ENCODE results near the gene CYP3A7. TPM values are rescaled to one million over a fixed set of nuclear protein-coding genes. Genes with fewer than 3 reads are reported as not detected.
"Not testable (repeated sequence)": the region's sequence is repeated elsewhere in the genome, so short reads cannot be mapped to it uniquely, and the experiment has no call there.

CYP3A7 gene
- total and polyA plus RNA-seq, 2 of the 13 experiments (the other 11 are each of a cell fraction or from before 2014, with no cell fraction given): 5.8 to 6.4 TPM

DNA sequence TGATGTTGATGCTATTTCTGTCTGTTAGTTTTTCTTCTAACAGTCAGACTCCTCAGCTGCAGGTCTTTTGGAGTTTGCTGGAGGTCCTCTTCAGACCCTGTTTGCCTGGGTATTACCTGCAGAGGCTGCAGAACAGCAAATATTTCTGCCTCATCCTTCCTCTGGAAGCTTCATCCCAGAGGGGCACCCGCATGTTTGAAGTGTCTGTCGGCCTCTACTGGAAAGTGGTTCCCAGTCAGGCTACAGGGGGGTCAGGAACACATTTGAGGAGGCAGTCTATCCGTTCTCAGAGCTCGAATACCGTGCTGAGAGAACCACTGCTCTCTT is 41.9 kb downstream of the CYP3A7 start (continued):
- TF ChIP-seq, protein P1, sequence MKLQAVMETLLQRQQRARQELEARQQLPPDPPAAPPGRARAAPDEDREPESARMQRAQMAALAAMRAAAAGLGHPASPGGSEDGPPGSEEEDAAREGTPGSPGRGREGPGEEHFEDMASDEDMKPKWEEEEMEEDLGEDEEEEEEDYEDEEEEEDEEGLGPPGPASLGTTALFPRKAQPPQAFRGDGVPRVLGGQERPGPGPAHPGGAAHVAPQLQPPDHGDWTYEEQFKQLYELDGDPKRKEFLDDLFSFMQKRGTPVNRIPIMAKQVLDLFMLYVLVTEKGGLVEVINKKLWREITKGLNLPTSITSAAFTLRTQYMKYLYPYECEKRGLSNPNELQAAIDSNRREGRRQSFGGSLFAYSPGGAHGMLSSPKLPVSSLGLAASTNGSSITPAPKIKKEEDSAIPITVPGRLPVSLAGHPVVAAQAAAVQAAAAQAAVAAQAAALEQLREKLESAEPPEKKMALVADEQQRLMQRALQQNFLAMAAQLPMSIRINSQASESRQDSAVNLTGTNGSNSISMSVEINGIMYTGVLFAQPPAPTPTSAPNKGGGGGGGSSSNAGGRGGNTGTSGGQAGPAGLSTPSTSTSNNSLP (IDR thresholded peaks at IDR 0.05; ENCODE audit: low read depth, low read length): no peak
- TF ChIP-seq ZNF619 (CRISPR knock-in tag; IDR thresholded peaks at IDR 0.05): peak; percentile 68; the same call in 1 of the 2 replicates
- TF ChIP-seq, protein P2, sequence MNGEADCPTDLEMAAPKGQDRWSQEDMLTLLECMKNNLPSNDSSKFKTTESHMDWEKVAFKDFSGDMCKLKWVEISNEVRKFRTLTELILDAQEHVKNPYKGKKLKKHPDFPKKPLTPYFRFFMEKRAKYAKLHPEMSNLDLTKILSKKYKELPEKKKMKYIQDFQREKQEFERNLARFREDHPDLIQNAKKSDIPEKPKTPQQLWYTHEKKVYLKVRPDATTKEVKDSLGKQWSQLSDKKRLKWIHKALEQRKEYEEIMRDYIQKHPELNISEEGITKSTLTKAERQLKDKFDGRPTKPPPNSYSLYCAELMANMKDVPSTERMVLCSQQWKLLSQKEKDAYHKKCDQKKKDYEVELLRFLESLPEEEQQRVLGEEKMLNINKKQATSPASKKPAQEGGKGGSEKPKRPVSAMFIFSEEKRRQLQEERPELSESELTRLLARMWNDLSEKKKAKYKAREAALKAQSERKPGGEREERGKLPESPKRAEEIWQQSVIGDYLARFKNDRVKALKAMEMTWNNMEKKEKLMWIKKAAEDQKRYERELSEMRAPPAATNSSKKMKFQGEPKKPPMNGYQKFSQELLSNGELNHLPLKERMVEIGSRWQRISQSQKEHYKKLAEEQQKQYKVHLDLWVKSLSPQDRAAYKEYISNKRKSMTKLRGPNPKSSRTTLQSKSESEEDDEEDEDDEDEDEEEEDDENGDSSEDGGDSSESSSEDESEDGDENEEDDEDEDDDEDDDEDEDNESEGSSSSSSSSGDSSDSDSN (CRISPR knock-in tag; IDR thresholded peaks at IDR 0.05): no peak

DNA sequence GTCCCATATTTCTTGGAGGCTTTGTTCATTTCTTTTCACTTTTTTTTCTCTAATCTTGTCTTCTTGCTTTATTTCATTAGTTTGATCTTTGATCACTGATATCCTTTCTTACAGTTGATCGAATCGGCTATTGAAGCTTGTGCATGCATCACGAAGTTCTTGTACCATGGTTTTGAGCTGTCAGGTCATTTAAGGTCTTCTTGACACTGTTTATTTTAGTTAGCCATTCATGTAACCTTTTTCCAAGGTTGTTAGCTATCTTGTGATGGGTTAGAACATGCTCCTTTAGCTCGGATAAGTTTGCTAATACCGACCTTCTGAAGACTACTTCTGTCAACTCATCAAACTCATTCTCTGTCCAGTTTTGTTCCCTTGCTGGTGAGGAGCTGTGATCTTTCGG is 42.4 kb downstream of the CYP3A7 start:
- TF ChIP-seq NCOA2 (CRISPR knock-in tag; IDR thresholded peaks at IDR 0.05) (0 out of 2 replicates have a peak, but pooled peaks have one; percentile 28), EP300 (IDR thresholded peaks at IDR 0.05; ENCODE audit: low read depth in 2 of 2, low read length in 2 of 2) (0 out of 4 replicates have a peak, but pooled peaks of 1 of the 2 experiments have one; percentile 9), MEIS1 (CRISPR knock-in tag; IDR thresholded peaks at IDR 0.05; ENCODE audit: borderline replicate concordance) (0 out of 2 replicates have a peak, but pooled peaks have one; percentile 4), ZEB1 (IDR thresholded peaks at IDR 0.05; ENCODE audit: insufficient replicate concordance, low read depth) (peak; percentile 7), RARA (CRISPR knock-in tag; IDR thresholded peaks at IDR 0.05) (peak; percentile 18; the same call in 1 of the 2 replicates), RXRB (CRISPR knock-in tag; IDR thresholded peaks at IDR 0.05; ENCODE audit: borderline replicate concordance) (peak; percentile 84)
- FAIRE-seq; H4K20me1 ChIP-seq (ENCODE audit: insufficient read depth, low read length); H3K4me3 ChIP-seq (replicated peaks in 1 of 3; ENCODE audit: insufficient read depth in 1 of 3, low read depth in 2 of 3, low read length in 3 of 3); H3K36me3 ChIP-seq (replicated peaks in 1 of 2; ENCODE audit: control insufficient read depth in 1 of 2, insufficient read depth in 2 of 2, low read length in 2 of 2); ATAC-seq; H3K79me2 ChIP-seq (ENCODE audit: insufficient read depth, low read length); H2AFZ ChIP-seq (ENCODE audit: low read length); H3K9me3 ChIP-seq (ENCODE audit: low read length); H3K27me3 ChIP-seq (ENCODE audit: control insufficient read depth in 1 of 2, insufficient read depth in 2 of 2, low read length in 2 of 2); in situ Hi-C loops (cut with HindIII; ENCODE audit: extremely low pct_ligation_motif_present, low pct_unique_long_range_greater_than_20kb); DNase-seq (ENCODE audit: low spot score); CTCF ChIA-PET (ENCODE audit: low intra/inter-chr PET ratio, low total read pairs); BruUV-seq (replicated peaks); TF ChIP-seq EP300 (CRISPR knock-in tag; IDR thresholded peaks at IDR 0.05; ENCODE audit: borderline replicate concordance): not testable (repeated sequence)
- TF ChIP-seq, protein P3, sequence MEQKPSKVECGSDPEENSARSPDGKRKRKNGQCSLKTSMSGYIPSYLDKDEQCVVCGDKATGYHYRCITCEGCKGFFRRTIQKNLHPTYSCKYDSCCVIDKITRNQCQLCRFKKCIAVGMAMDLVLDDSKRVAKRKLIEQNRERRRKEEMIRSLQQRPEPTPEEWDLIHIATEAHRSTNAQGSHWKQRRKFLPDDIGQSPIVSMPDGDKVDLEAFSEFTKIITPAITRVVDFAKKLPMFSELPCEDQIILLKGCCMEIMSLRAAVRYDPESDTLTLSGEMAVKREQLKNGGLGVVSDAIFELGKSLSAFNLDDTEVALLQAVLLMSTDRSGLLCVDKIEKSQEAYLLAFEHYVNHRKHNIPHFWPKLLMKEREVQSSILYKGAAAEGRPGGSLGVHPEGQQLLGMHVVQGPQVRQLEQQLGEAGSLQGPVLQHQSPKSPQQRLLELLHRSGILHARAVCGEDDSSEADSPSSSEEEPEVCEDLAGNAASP (CRISPR knock-in tag; IDR thresholded peaks at IDR 0.05; ENCODE audit: borderline replicate concordance): peak; percentile 95; the same call in 1 of the 2 replicates
- Histone ChIP-seq H3K4me1 (ENCODE audit: insufficient read depth, low read length) (peaks cover 72% of the 10 kb centered on the region), H3K9ac (ENCODE audit: insufficient read depth, low read depth, low read length) (peak overlapping the region; percentile 89), H3K4me2 (ENCODE audit: low read depth, low read length) (peak overlapping the region; percentile 94), H3K27ac (ENCODE audit: extremely low read length, insufficient read depth, low read length) (peak overlapping the region; percentile 97)
- intact Hi-C loops (cut with micrococcal nuclease; ENCODE audit: unreplicated experiment): loop anchor here (5.0 kb wide), 1 partner anchor 60 kb away; no protein-coding TSS in a partner anchor
- POLR2A ChIA-PET: interaction anchor here (1.1 to 4.4 kb wide), 17 partner anchors 14 to 283 kb away, joined by 3 to 119 read pairs (median 13); partner anchors contain the start of genes ATP5MF, AZGP1, CYP3A43 and CYP3A5
- WGBS (ENCODE audit: low lambda C conversion rate): 41% methylated on average over 6 of the region's 6 CpGs

DNA sequence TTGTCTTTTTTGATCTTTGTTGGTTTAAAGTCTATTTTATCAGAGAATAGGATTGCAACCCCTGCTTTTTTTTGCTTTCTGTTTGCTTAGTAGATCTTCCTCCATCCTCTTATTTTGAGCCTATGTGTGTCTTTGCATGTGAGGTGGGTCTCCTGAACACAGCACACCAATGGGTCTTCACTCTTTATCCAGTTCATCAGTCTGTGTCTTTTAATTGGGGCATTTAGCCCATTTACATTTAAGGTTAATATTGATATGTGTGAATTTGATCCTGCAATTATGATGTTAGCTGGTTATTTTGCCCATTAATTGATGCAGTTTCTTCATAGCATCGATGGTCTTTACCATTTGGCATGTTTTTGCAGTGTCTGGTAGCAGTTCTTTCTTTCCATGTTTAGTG is 43.3 kb downstream of the CYP3A7 start:
- in situ Hi-C loops (cut with HindIII; ENCODE audit: extremely low pct_ligation_motif_present, low pct_unique_long_range_greater_than_20kb); H3K36me3 ChIP-seq (replicated peaks in 1 of 2; ENCODE audit: control insufficient read depth in 1 of 2, insufficient read depth in 2 of 2, low read length in 2 of 2); H3K27ac ChIP-seq (ENCODE audit: extremely low read length, insufficient read depth, low read length); H3K79me2 ChIP-seq (ENCODE audit: insufficient read depth, low read length); H4K20me1 ChIP-seq (ENCODE audit: insufficient read depth, low read length); H3K4me3 ChIP-seq (replicated peaks in 1 of 3; ENCODE audit: insufficient read depth in 1 of 3, low read depth in 2 of 3, low read length in 3 of 3); BruUV-seq (replicated peaks); H2AFZ ChIP-seq (ENCODE audit: low read length); H3K27me3 ChIP-seq (ENCODE audit: control insufficient read depth in 1 of 2, insufficient read depth in 2 of 2, low read length in 2 of 2); CTCF ChIA-PET (ENCODE audit: low intra/inter-chr PET ratio, low total read pairs); H3K9me3 ChIP-seq (ENCODE audit: low read length); H3K4me2 ChIP-seq (ENCODE audit: low read depth, low read length); ATAC-seq; FAIRE-seq; DNase-seq (ENCODE audit: low spot score); H3K9ac ChIP-seq (ENCODE audit: insufficient read depth, low read depth, low read length): not testable (repeated sequence)
- intact Hi-C loops (cut with micrococcal nuclease; ENCODE audit: unreplicated experiment): loop anchor here (5.0 kb wide), 1 partner anchor 59 kb away; no protein-coding TSS in a partner anchor
- 94% methylated on average over 1 of the region's 1 CpG for WGBS (ENCODE audit: low lambda C conversion rate)
- peaks cover 70% of the 10 kb centered on the region for H3K4me1 ChIP-seq (ENCODE audit: insufficient read depth, low read length)
- POLR2A ChIA-PET: interaction anchor here (4.2 kb wide), 1 partner anchor 29 kb away, joined by 25 read pairs; no protein-coding TSS in a partner anchor
